Left ventricle myocardium superior (tissue), 1 donor: Measurements from ENCODE around the gene DCDC1. TPM values are rescaled to one million over a fixed set of nuclear protein-coding genes. Genes with fewer than 3 reads are reported as not detected.
"Not testable (repeated sequence)": the region's sequence is repeated elsewhere in the genome, so short reads cannot be mapped to it uniquely, and the experiment has no call there.

ENCODE experiments used
- ATAC-seq: fragments of 200-7000 bp; cut with Tn5 transposase; one replicate; pipeline ENCODE4 v1.9.1; 2020; ENCODE audit warnings: mild to moderate bottlenecking, moderate library complexity
- DNase-seq: peaks from one replicate; pipeline ENCODE4 v3.0.0-alpha.2; 2020
- intact Hi-C: fragments of 100-400 bp; cut with micrococcal nuclease; formaldehyde crosslinking; loops from one replicate; pipeline ENCODE4 v1.11.0; 2022
- total RNA-seq: library from RNA; stranded (reverse); fragmentation: NEBNext Ultra II Directional; extraction: Animal tissue kit (Norgen Biotek cat#: 25700); gene quantifications from one replicate; pipeline ENCODE4 v1.2.1, GENCODE V29; 2021
- donor health status: DM: no; HTN: yes; CAD: no; lungs with severe emphysema.

DCDC1 gene
- total RNA-seq, 1 donor from 2014 or later = not detected

- DNase-seq (no peak), ATAC-seq (no peak)
- intact Hi-C loops = no loop called here
Measured at GRCh38 chr11:31022080-31022479, 347.5 kb downstream of the DCDC1 start.

GRCh38 chr11:31019786-31020185 is 349.8 kb downstream of the DCDC1 start:
- intact Hi-C loops = no loop called here
- no peak for DNase-seq
- ATAC-seq = no peak

- intact Hi-C loops = no loop called here
- ATAC-seq = no peak
- DNase-seq = no peak
Measured at GRCh38 chr11:31005202-31005601, 364.3 kb downstream of the DCDC1 start.

- no peak for ATAC-seq
- DNase-seq = no peak
- intact Hi-C loops = no loop called here
Measured at GRCh38 chr11:31001427-31001826, 368.1 kb downstream of the DCDC1 start.

- ATAC-seq (no peak), DNase-seq (no peak)
- intact Hi-C loops = no loop called here
Measured at GRCh38 chr11:31000381-31000780, 369.2 kb downstream of the DCDC1 start.

GRCh38 chr11:30992513-30992849 is 377.1 kb downstream of the DCDC1 start:
- DNase-seq = no peak
- ATAC-seq = no peak
- intact Hi-C loops = no loop called here

- DNase-seq (no peak), ATAC-seq (no peak)
- intact Hi-C loops = no loop called here
Measured at GRCh38 chr11:30991802-30992512, 377.6 kb downstream of the DCDC1 start.

GRCh38 chr11:30991376-30991775 is 378.2 kb downstream of the DCDC1 start:
- ATAC-seq (no peak), DNase-seq (no peak)
- intact Hi-C loops = no loop called here

GRCh38 chr11:30990625-30991296 is 378.8 kb downstream of the DCDC1 start:
- intact Hi-C loops = no loop called here

GRCh38 chr11:30987819-30988218 is 381.7 kb downstream of the DCDC1 start:
- intact Hi-C loops = no loop called here
- no peak for DNase-seq
- no peak for ATAC-seq

More at GRCh38 chr11:30990625-30991296, 378.8 kb downstream of the DCDC1 start:
- ATAC-seq (no peak), DNase-seq (no peak)

- intact Hi-C loops = no loop called here
- no peak for DNase-seq
- ATAC-seq = no peak
Measured at GRCh38 chr11:30985536-30985935, 384.0 kb downstream of the DCDC1 start.

GRCh38 chr11:30984827-30985226 is 384.7 kb downstream of the DCDC1 start:
- ATAC-seq (no peak), DNase-seq (no peak)
- intact Hi-C loops = no loop called here

GRCh38 chr11:30984442-30984816 is 385.1 kb downstream of the DCDC1 start:
- DNase-seq = no peak
- intact Hi-C loops = no loop called here
- no peak for ATAC-seq

GRCh38 chr11:30983776-30984441 is 385.6 kb downstream of the DCDC1 start:
- intact Hi-C loops = no loop called here
- no peak for DNase-seq
- no peak for ATAC-seq

GRCh38 chr11:30983143-30983542 is 386.4 kb downstream of the DCDC1 start:
- no peak for DNase-seq
- no peak for ATAC-seq
- intact Hi-C loops = no loop called here

- ATAC-seq (no peak), DNase-seq (no peak)
- intact Hi-C loops = no loop called here
Measured at GRCh38 chr11:30967579-30967978, 402.0 kb downstream of the DCDC1 start.

- no peak for DNase-seq
- intact Hi-C loops = no loop called here
- no peak for ATAC-seq
Measured at GRCh38 chr11:30960387-30960992, 409.0 kb downstream of the DCDC1 start.

- ATAC-seq = no peak
- intact Hi-C loops = no loop called here
- no peak for DNase-seq
Measured at GRCh38 chr11:30956751-30957150, 412.8 kb downstream of the DCDC1 start.

- intact Hi-C loops = no loop called here
- no peak for DNase-seq
- no peak for ATAC-seq
Measured at GRCh38 chr11:30949838-30950237, 419.7 kb downstream of the DCDC1 start.

GRCh38 chr11:30947715-30948114 is 421.8 kb downstream of the DCDC1 start:
- ATAC-seq, DNase-seq, intact Hi-C loops: not testable (repeated sequence)
